WTC11 (cell line): ENCODE results near the gene OTOG.

Source experiments
- ATF3 ChIP-seq: sonication (generic); formaldehyde crosslinking; conservative IDR thresholded peaks from 2 replicates; pipeline ENCODE4 v1.8.1; 2022; ENCODE audit warnings: mild to moderate bottlenecking, missing genetic modification reagents
- CTCF ChIP-seq: fragments of 200-600 bp; IDR thresholded peaks from 2 replicates; pipeline ENCODE4 v1.8.0; 2022; ENCODE audit warnings: antibody characterized with exemption
- FOXK1 ChIP-seq: sonication (generic); formaldehyde crosslinking; IDR thresholded peaks from 2 replicates; pipeline ENCODE4 v1.8.0; 2022; ENCODE audit warnings: mild to moderate bottlenecking, moderate library complexity, missing genetic modification reagents
- ZBTB21 ChIP-seq: sonication (generic); formaldehyde crosslinking; IDR thresholded peaks from 2 replicates; pipeline ENCODE4 v1.8.1; 2023; ENCODE audit warnings: mild to moderate bottlenecking, missing genetic modification reagents, borderline replicate concordance

- TF ChIP-seq ZBTB21 (no peak), CTCF (no peak), FOXK1 (CRISPR knock-in tag) (no peak), ATF3 (CRISPR knock-in tag) (no peak)
Measured at GRCh38 chr11:17516551-17517150, 30.4 kb upstream of the OTOG start.
